Prostate gland (tissue), 2 donors: ENCODE results near the gene BAIAP2L1.

ENCODE experiments used
- CTCF ChIP-seq, 4 experiments: fragments of 200-600 bp in 2 of 4; fragments of 450-650 bp in 2 of 4; sonication (generic) in 2 of 4; IDR thresholded peaks; 1 replicate in 3 of 4; 2 replicates in 1 of 4; pipeline ENCODE4 v1.5.1; 2016 to 2019; ENCODE audit warnings: antibody characterized with exemption in 4 of 4, mild to moderate bottlenecking in 2 of 4, moderate library complexity in 2 of 4
- POLR2A ChIP-seq: fragments of 450-650 bp; IDR thresholded peaks from one replicate; pipeline ENCODE4 v1.6.1; 2016; ENCODE audit warnings: antibody characterized with exemption, mild to moderate bottlenecking
- POLR2AphosphoS5 ChIP-seq: sonication (generic); formaldehyde crosslinking; IDR thresholded peaks from one replicate; pipeline ENCODE4 v1.6.1; 2017; ENCODE audit warnings: antibody characterized with exemption

GRCh38 chr7:98280791-98281756, 119.8 kb downstream of the BAIAP2L1 start, which contains the start of gene BRI3:
- TF ChIP-seq CTCF (IDR thresholded peaks at IDR 0.05): peak in 1 of 4 experiments; percentile 11
- TF ChIP-seq POLR2A: peak; percentile 89
- TF ChIP-seq POLR2AphosphoS5: peak; percentile 76
